Peyer's patch (tissue), 4 donors: ENCODE measurements around the gene ZNF33B.

Experiments
- CTCF ChIP-seq, 6 experiments: fragments of 450-650 bp in 4 of 6; fragments of 200-600 bp in 2 of 6; sonication (generic) in 1 of 6; IDR thresholded peaks; one replicate each; pipeline ENCODE4 v1.5.1; 2017 to 2019; ENCODE audit warnings: antibody characterized with exemption in 6 of 6, mild to moderate bottlenecking in 3 of 6, moderate library complexity in 1 of 6
- POLR2A ChIP-seq, 2 donors: fragments of 450-650 bp; IDR thresholded peaks; one replicate each; pipeline ENCODE4 v1.5.1; 2017; ENCODE audit warnings: antibody characterized with exemption in 2 of 2, mild to moderate bottlenecking in 2 of 2, moderate library complexity in 2 of 2

DNA sequence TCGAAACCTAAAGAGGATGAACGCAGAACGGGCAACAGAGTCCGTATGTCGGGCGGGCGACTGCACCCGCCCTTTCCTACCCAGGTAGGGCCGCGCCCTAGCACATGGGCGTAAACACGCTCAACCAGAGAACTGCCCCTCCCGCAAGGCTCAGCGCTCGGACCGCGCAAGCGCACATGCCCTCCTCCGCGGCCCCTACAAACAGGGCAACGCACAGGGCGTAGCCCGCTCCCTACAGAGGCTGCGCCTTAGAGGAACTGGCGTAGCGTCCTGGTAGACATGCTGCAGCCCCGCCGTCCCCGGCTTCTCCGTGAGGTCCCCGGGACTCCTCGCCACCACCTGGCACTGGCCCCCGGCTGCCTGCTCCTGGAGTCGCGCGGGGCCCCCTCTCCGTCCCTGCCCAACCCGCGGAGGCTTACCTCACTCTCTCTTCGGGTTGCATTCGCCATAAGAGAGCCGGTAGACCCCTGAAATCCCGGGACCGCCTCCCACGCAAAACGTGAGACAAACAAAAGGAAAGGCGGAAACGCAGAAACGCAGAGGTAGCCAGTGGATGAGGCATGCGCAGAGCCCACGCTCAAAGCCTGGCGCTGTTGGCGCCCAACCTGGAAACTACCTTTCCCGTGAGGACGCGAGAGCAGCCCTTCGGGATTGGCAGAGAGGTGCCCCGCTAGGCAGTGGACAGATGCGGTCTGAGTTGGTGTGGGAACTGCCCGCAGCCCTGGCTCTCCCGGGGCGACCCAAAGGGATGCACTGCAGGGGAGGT, at the start of gene ZNF33B:
- TF ChIP-seq CTCF (IDR thresholded peaks at IDR 0.05) (no peak), POLR2A (IDR thresholded peaks at IDR 0.05) (peak; percentile 74 to 82)
